ENCODE data around the gene HSH2D.
"Not testable (repeated sequence)": the region's sequence is repeated elsewhere in the genome, so short reads cannot be mapped to it uniquely, and the experiment has no call there.

The HSH2D gene

GRCh38 chr19:16148443-16149229 lies 5.2 kb downstream of the HSH2D start:
- no peak for DNase-seq (ENCODE audit: low read depth)
- no peak overlapping the region for H3K4me3 ChIP-seq (ENCODE audit: low read depth, low read length)

- no peak for DNase-seq (ENCODE audit: low read depth)
- no peak overlapping the region for H3K4me3 ChIP-seq (ENCODE audit: low read depth, low read length)
These were observed 10.3 kb downstream of the HSH2D start for GRCh38 chr19:16153582-16154336.

- DNase-seq (ENCODE audit: low read depth), result no peak
- no peak overlapping the region for H3K4me3 ChIP-seq (ENCODE audit: low read depth, low read length)
These were observed 11.1 kb downstream of the HSH2D start for GRCh38 chr19:16154557-16154956.

GRCh38 chr19:16155128-16155527 lies 11.6 kb downstream of the HSH2D start:
- H3K4me3 ChIP-seq (ENCODE audit: low read depth, low read length), result no peak overlapping the region
- DNase-seq (ENCODE audit: low read depth), result no peak

GRCh38 chr19:16156904-16157303 lies 13.4 kb downstream of the HSH2D start:
- DNase-seq (ENCODE audit: low read depth), result no peak
- H3K4me3 ChIP-seq (ENCODE audit: low read depth, low read length), result no peak overlapping the region

- H3K4me3 ChIP-seq (ENCODE audit: low read depth, low read length), result no peak overlapping the region
- no peak for DNase-seq (ENCODE audit: low read depth)
These were observed 14.1 kb downstream of the HSH2D start for GRCh38 chr19:16157601-16158000.

GRCh38 chr19:16159655-16160054 lies 16.2 kb downstream of the HSH2D start:
- no peak for DNase-seq (ENCODE audit: low read depth)
- no peak overlapping the region for H3K4me3 ChIP-seq (ENCODE audit: low read depth, low read length)

- no peak overlapping the region for H3K4me3 ChIP-seq (ENCODE audit: low read depth, low read length)
- no peak for DNase-seq (ENCODE audit: low read depth)
These were observed 17.0 kb downstream of the HSH2D start for GRCh38 chr19:16160445-16160942.

- no peak overlapping the region for H3K4me3 ChIP-seq (ENCODE audit: low read depth, low read length)
- DNase-seq (ENCODE audit: low read depth), result peak; percentile 39
These were observed 17.6 kb downstream of the HSH2D start for GRCh38 chr19:16160943-16161560.

GRCh38 chr19:16161840-16162239 lies 18.4 kb downstream of the HSH2D start:
- DNase-seq (ENCODE audit: low read depth), result peak; percentile 62
- H3K4me3 ChIP-seq (ENCODE audit: low read depth, low read length), result no peak overlapping the region

GRCh38 chr19:16164222-16164890 lies 20.9 kb downstream of the HSH2D start:
- H3K4me3 ChIP-seq (ENCODE audit: low read depth, low read length), result no peak overlapping the region
- no peak for DNase-seq (ENCODE audit: low read depth)

GRCh38 chr19:16166417-16166816 lies 22.9 kb downstream of the HSH2D start:
- H3K4me3 ChIP-seq (ENCODE audit: low read depth, low read length), result no peak overlapping the region
- DNase-seq (ENCODE audit: low read depth), result no peak

- H3K4me3 ChIP-seq (ENCODE audit: low read depth, low read length), result no peak overlapping the region
- no peak for DNase-seq (ENCODE audit: low read depth)
These were observed 23.6 kb downstream of the HSH2D start for GRCh38 chr19:16167055-16167454.

- H3K4me3 ChIP-seq (ENCODE audit: low read depth, low read length), result no peak overlapping the region
- DNase-seq (ENCODE audit: low read depth), result no peak
These were observed 25.1 kb downstream of the HSH2D start for GRCh38 chr19:16168465-16169081.

GRCh38 chr19:16170134-16170533 lies 26.6 kb downstream of the HSH2D start:
- no peak overlapping the region for H3K4me3 ChIP-seq (ENCODE audit: low read depth, low read length)
- no peak for DNase-seq (ENCODE audit: low read depth)

- no peak for DNase-seq (ENCODE audit: low read depth)
- no peak overlapping the region for H3K4me3 ChIP-seq (ENCODE audit: low read depth, low read length)
These were observed 32.5 kb downstream of the HSH2D start for GRCh38 chr19:16175954-16176353.

- not testable (repeated sequence) for DNase-seq (ENCODE audit: low read depth); H3K4me3 ChIP-seq (ENCODE audit: low read depth, low read length)
These were observed 35.4 kb downstream of the HSH2D start for GRCh38 chr19:16178866-16179265.

- H3K4me3 ChIP-seq (ENCODE audit: low read depth, low read length), result no peak overlapping the region
- DNase-seq (ENCODE audit: low read depth), result peak; percentile 52
These were observed 37.1 kb downstream of the HSH2D start for GRCh38 chr19:16180611-16181010.

GRCh38 chr19:16184665-16185122 lies 41.2 kb downstream of the HSH2D start:
- DNase-seq (ENCODE audit: low read depth), result no peak
- peak overlapping the region; percentile 99 for H3K4me3 ChIP-seq (ENCODE audit: low read depth, low read length)

Data from skeletal muscle cell (primary cell).